ENCODE measurements around the gene JPT1. TPM values are rescaled to one million over a fixed set of nuclear protein-coding genes. Genes with fewer than 3 reads are reported as not detected.
"Not testable (repeated sequence)": the region's sequence is repeated elsewhere in the genome, so short reads cannot be mapped to it uniquely, and the experiment has no call there.

The JPT1 gene
- total RNA-seq, 1 donor from 2014 or later, result 61.1 TPM

GRCh38 chr17:75129576-75129975, 24.7 kb downstream of the JPT1 start:
- Histone ChIP-seq H3K4me1 (peaks cover 35% of the 10 kb centered on the region), H3K9me3 (no peaks in the 10 kb centered on the region), H3K4me3 (no peak overlapping the region), H3K27ac (no peak overlapping the region), H3K36me3 (peaks cover 18% of the 10 kb centered on the region), H3K27me3 (ENCODE audit: low read depth) (no peaks in the 10 kb centered on the region)
- no peak for TF ChIP-seq CTCF (IDR thresholded peaks at IDR 0.05)
- intact Hi-C loops (cut with DNase I), result no loop called here
- no peak for DNase-seq
- no peak for ATAC-seq

GRCh38 chr17:75128694-75129505, 25.4 kb downstream of the JPT1 start:
- H3K4me1 ChIP-seq, result peaks cover 42% of the 10 kb centered on the region
- H3K36me3 ChIP-seq, result peaks cover 18% of the 10 kb centered on the region
- no peaks in the 10 kb centered on the region for H3K9me3 ChIP-seq
- H3K27ac ChIP-seq, result no peak overlapping the region
- intact Hi-C loops (cut with DNase I), result no loop called here
- H3K27me3 ChIP-seq (ENCODE audit: low read depth), result no peaks in the 10 kb centered on the region
- ATAC-seq (no peak), DNase-seq (no peak)
- TF ChIP-seq CTCF (IDR thresholded peaks at IDR 0.05), result no peak
- H3K4me3 ChIP-seq, result no peak overlapping the region

GRCh38 chr17:75127936-75128335, 26.4 kb downstream of the JPT1 start:
- intact Hi-C loops (cut with DNase I); ATAC-seq; H3K27me3 ChIP-seq (ENCODE audit: low read depth); H3K9me3 ChIP-seq; DNase-seq; H3K27ac ChIP-seq; H3K4me3 ChIP-seq: not testable (repeated sequence)
- peaks cover 18% of the 10 kb centered on the region for H3K36me3 ChIP-seq
- peaks cover 44% of the 10 kb centered on the region for H3K4me1 ChIP-seq

GRCh38 chr17:75126954-75127353, 27.4 kb downstream of the JPT1 start:
- Histone ChIP-seq H3K27me3 (ENCODE audit: low read depth) (no peaks in the 10 kb centered on the region), H3K9me3 (no peaks in the 10 kb centered on the region), H3K4me1 (peaks cover 40% of the 10 kb centered on the region), H3K27ac (no peak overlapping the region), H3K36me3 (peaks cover 18% of the 10 kb centered on the region), H3K4me3 (no peak overlapping the region)
- no peak for TF ChIP-seq CTCF (IDR thresholded peaks at IDR 0.05)
- intact Hi-C loops (cut with DNase I), result no loop called here
- ATAC-seq (no peak), DNase-seq (no peak)

- Histone ChIP-seq H3K36me3 (peaks cover 26% of the 10 kb centered on the region), H3K27me3 (ENCODE audit: low read depth) (no peaks in the 10 kb centered on the region), H3K9me3 (no peaks in the 10 kb centered on the region), H3K4me3 (no peak overlapping the region), H3K4me1 (peaks cover 35% of the 10 kb centered on the region), H3K27ac (peak overlapping the region; percentile 83)
- no peak for DNase-seq
- TF ChIP-seq CTCF (IDR thresholded peaks at IDR 0.05), result no peak
- ATAC-seq, result no peak
- intact Hi-C loops (cut with DNase I), result no loop called here
Measured at GRCh38 chr17:75125984-75126383, 28.3 kb downstream of the JPT1 start.

GRCh38 chr17:75124819-75125162, 29.5 kb downstream of the JPT1 start:
- Histone ChIP-seq H3K4me1 (peaks cover 25% of the 10 kb centered on the region), H3K27me3 (ENCODE audit: low read depth) (no peaks in the 10 kb centered on the region), H3K9me3 (no peaks in the 10 kb centered on the region), H3K27ac (peak overlapping the region; percentile 83), H3K4me3 (no peak overlapping the region), H3K36me3 (peaks cover 30% of the 10 kb centered on the region)
- no peak for TF ChIP-seq CTCF (IDR thresholded peaks at IDR 0.05)
- DNase-seq (no peak), ATAC-seq (peak in 1 of 2 donors; percentile 18)
- intact Hi-C loops (cut with DNase I), result no loop called here
